Activated naive CD8-positive, alpha-beta T cell (primary cell): ENCODE results near the gene ADM.

Source experiments
- H3K27ac Mint-ChIP-seq: one replicate; pipeline ENCODE4 v1.8.0; 2021; ENCODE audit warnings: mixed read lengths
- H3K27me3 Mint-ChIP-seq: one replicate; pipeline ENCODE4 v1.8.0; 2021; ENCODE audit warnings: mixed read lengths
- H3K36me3 Mint-ChIP-seq: one replicate; pipeline ENCODE4 v1.8.0; 2021; ENCODE audit warnings: mixed read lengths
- H3K4me1 Mint-ChIP-seq: one replicate; pipeline ENCODE4 v1.8.0; 2021; ENCODE audit warnings: low read depth, mixed read lengths
- H3K4me3 Mint-ChIP-seq: one replicate; pipeline ENCODE4 v1.8.0; 2021; ENCODE audit warnings: mild to moderate bottlenecking, mixed read lengths
- H3K9me3 Mint-ChIP-seq: one replicate; pipeline ENCODE4 v1.8.0; 2021; ENCODE audit warnings: low read depth, mixed read lengths

ADM gene

DNA sequence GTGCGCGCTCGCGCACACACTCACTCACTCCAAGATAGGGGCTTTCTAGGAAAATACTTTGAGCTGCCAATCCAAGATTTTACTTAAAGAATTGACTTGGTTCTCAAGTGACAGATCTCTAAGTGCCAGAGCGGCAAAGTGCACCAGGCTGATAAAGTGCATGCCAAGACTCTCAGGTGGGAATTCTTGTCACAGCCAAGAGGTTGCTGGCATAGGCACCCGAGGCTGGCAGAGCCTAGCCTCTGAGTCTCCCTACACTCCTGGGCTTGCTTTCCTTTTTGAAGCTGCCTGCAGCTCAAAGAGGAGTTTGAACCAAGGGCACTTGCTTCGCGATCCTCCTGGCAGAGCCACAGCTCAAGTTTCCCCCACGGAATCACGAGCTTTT lies 2.5 kb upstream of the ADM start:
- Mint-ChIP-seq H3K9me3 (no peaks in the 10 kb centered on the region), H3K27me3 (peaks cover 10% of the 10 kb centered on the region), H3K27ac (peak overlapping the region; percentile 28), H3K4me3 (peak overlapping the region; percentile 96), H3K4me1 (peaks cover 52% of the 10 kb centered on the region), H3K36me3 (no peaks in the 10 kb centered on the region)

DNA sequence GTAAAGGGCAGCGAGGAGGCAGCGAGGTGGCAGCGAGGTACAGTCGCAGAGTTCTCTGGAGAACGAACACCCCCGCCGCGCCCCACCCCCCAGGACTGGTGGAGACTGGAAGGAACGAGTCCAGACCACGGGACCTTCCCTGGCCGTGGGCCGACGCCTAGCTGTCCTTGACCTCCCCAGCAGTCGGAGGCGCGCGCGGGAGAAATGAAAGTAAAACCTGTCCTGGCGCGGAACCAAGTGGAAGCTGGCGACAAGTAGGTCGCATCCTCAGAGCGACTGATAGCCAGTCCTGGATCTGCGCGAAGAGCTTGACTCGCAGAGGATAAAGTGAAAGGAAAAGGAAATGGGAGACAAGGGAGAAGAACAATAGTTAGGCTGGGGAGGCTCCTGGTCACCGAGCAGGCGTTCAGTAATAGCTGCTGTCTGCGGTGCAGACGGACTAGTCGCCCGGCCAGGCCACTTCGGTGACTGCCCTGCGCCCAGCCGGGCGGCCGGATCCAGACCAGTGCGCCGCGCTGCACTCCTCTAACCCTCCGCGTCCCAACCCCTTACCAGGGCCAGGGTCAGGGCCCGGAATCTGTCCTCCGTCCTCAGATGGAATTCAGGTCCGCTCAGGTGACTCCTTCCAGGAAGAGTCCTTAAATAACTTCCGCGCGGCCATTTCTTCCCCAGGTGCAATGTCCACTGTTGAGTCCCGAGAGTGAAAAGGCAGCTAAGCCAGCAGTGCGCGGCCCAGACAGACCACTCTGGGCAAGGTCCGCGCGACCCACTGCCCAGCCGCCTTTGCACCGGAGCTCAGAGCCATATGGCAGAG lies 1.9 kb upstream of the ADM start:
- Mint-ChIP-seq H3K36me3 (no peaks in the 10 kb centered on the region), H3K4me1 (peaks cover 50% of the 10 kb centered on the region), H3K27ac (peak overlapping the region; percentile 69), H3K9me3 (no peaks in the 10 kb centered on the region), H3K27me3 (peaks cover 10% of the 10 kb centered on the region), H3K4me3 (peak overlapping the region; percentile 96)

DNA sequence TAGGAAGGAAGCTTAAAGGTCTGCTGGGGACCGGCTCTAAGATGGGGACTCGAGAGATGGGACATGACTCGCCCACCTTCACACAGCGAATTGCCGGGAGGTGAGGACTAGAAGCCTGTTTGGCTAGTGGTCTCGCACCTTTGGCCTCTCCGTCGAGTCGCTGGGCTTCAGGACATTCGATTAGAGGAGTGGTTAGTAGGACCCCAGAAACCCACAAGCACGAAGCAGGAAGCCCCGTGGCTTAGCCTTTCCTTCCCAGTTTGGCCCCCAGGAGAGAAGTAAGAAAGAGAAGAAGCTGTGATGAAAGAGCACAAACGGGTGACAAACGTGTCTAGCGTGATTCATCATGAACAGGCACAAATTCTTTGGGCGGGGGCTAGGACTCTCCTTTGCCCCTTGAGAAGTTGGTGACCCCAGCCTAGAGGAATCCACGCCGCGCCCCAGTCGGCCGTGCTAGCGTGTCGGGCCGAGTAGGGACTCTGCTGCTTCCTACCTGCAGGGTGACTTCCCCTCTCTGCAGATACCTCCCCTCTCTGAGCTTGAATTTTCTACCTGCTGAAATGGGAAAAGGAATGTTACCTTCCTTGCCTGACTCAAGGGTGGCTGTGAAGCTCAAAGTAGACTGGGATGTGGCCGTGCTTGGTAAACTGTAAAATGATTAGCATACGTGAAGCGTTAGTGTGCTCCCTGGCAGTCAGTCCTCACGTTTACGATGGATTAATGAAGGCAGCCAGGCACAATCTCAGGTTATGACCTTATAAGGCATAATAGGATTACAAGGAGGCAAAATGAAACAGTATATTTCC lies 1.1 kb upstream of the ADM start:
- Mint-ChIP-seq H3K36me3 (no peaks in the 10 kb centered on the region), H3K4me3 (peak overlapping the region; percentile 96), H3K27me3 (peaks cover 10% of the 10 kb centered on the region), H3K9me3 (no peaks in the 10 kb centered on the region), H3K27ac (peak overlapping the region; percentile 66), H3K4me1 (peaks cover 50% of the 10 kb centered on the region)

DNA sequence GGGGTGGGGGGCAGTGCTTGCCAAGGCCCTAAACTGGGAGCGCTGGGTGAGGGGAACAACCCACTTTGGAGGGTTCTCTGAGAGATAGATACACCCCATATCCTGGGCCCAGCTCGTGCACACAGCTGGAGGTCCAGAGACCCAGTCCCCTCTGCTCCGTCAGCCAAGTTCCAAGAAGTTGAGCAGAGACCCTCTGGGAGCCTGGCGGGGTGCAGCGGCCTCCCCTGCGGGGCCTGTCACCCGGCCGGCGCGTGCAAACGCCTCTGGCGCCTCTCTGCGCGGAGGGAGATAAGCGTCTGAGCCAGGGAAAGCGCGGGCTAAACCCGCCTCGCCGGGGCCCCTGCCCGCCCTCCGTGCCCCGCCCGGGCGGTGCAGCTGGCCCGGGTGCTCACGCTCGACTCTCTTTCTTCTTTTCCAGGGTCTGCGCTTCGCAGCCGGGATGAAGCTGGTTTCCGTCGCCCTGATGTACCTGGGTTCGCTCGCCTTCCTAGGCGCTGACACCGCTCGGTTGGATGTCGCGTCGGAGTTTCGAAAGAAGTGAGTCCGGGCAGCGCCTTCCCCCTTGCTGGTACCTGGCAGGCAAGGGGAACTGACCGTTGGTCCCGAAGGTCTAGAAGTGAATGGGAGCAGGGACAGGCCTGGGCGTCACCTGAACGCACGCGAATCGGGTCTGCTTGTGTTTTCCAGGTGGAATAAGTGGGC lies 540 bp downstream of the ADM start:
- Mint-ChIP-seq H3K4me1 (peaks cover 43% of the 10 kb centered on the region), H3K27ac (no peak overlapping the region), H3K4me3 (peak overlapping the region; percentile 96), H3K27me3 (peaks cover 14% of the 10 kb centered on the region), H3K9me3 (no peaks in the 10 kb centered on the region), H3K36me3 (no peaks in the 10 kb centered on the region)

DNA sequence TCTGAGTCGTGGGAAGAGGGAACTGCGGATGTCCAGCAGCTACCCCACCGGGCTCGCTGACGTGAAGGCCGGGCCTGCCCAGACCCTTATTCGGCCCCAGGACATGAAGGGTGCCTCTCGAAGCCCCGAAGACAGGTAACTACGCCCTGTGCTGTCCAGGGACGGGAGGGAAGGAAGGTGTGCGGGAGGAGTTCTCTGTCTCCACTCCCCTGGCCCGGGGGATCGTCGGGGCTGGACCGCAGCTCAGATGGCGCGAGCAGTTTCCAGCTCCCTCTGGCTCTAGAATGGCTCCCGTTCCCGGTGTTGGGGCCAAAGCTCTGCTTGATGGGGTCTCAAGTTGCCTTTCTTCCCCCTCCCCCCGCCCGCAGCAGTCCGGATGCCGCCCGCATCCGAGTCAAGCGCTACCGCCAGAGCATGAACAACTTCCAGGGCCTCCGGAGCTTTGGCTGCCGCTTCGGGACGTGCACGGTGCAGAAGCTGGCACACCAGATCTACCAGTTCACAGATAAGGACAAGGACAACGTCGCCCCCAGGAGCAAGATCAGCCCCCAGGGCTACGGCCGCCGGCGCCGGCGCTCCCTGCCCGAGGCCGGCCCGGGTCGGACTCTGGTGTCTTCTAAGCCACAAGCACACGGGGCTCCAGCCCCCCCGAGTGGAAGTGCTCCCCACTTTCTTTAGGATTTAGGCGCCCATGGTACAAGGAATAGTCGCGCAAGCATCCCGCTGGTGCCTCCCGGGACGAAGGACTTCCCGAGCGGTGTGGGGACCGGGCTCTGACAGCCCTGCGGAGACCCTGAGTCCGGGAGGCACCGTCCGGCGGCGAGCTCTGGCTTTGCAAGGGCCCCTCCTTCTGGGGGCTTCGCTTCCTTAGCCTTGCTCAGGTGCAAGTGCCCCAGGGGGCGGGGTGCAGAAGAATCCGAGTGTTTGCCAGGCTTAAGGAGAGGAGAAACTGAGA lies 1.4 kb downstream of the ADM start:
- H3K27me3 Mint-ChIP-seq, result peaks cover 16% of the 10 kb centered on the region
- H3K9me3 Mint-ChIP-seq, result no peaks in the 10 kb centered on the region
- H3K4me1 Mint-ChIP-seq, result peaks cover 43% of the 10 kb centered on the region
- peak overlapping the region; percentile 85 for H3K4me3 Mint-ChIP-seq
- no peak overlapping the region for H3K27ac Mint-ChIP-seq
- no peaks in the 10 kb centered on the region for H3K36me3 Mint-ChIP-seq

DNA sequence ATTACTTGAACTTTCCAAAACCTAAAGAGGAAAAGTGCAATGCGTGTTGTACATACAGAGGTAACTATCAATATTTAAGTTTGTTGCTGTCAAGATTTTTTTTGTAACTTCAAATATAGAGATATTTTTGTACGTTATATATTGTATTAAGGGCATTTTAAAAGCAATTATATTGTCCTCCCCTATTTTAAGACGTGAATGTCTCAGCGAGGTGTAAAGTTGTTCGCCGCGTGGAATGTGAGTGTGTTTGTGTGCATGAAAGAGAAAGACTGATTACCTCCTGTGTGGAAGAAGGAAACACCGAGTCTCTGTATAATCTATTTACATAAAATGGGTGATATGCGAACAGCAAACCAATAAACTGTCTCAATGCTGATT lies 2.1 kb downstream of the ADM start:
- Mint-ChIP-seq H3K27me3 (peaks cover 18% of the 10 kb centered on the region), H3K9me3 (no peaks in the 10 kb centered on the region), H3K4me3 (peak overlapping the region; percentile 85), H3K27ac (peak overlapping the region; percentile 67), H3K4me1 (peaks cover 43% of the 10 kb centered on the region), H3K36me3 (no peaks in the 10 kb centered on the region)

DNA sequence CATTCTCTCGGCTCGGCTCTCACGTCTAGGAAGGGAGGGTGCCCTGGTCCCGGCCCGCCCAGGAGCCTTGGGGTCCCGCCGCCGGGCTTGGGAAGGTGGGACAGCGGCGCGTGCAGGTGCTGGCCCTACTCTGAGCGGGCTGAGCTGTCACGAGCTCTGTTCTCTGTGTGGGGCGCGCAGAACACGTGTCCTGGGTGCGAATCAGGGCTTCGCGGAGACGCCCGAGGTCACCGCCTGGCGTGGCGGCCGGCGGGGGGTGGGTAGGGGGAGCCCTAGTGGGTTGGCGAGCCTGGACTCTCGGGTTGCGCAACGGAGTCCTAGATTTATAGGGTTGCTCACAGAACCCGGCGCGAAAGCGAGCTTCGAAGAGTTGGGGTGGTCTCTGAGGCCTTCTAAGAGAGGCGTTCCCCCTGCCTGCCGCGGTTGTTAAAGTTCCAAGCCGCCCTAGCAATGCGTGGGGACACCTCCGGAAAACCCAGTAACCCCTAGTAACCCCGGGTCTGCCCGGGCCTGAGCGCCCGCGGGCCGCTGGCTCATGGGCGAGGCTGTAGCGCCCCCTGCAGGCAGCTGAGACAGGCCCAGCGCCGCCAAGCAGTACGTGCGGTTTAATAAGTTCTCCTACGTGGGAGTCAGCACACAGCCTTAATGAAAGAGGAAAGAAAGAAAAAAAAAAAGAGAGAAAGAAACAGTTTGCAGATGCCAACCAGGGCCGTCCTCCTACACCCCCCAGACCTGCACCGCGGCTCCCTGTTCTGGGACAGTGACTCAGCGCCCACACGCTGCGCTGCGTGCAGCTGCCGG lies 2.7 kb downstream of the ADM start:
- no peaks in the 10 kb centered on the region for H3K9me3 Mint-ChIP-seq
- H3K4me1 Mint-ChIP-seq, result peaks cover 41% of the 10 kb centered on the region
- peaks cover 18% of the 10 kb centered on the region for H3K27me3 Mint-ChIP-seq
- H3K27ac Mint-ChIP-seq, result peak overlapping the region; percentile 67
- H3K36me3 Mint-ChIP-seq, result no peaks in the 10 kb centered on the region
- H3K4me3 Mint-ChIP-seq, result peak overlapping the region; percentile 85

DNA sequence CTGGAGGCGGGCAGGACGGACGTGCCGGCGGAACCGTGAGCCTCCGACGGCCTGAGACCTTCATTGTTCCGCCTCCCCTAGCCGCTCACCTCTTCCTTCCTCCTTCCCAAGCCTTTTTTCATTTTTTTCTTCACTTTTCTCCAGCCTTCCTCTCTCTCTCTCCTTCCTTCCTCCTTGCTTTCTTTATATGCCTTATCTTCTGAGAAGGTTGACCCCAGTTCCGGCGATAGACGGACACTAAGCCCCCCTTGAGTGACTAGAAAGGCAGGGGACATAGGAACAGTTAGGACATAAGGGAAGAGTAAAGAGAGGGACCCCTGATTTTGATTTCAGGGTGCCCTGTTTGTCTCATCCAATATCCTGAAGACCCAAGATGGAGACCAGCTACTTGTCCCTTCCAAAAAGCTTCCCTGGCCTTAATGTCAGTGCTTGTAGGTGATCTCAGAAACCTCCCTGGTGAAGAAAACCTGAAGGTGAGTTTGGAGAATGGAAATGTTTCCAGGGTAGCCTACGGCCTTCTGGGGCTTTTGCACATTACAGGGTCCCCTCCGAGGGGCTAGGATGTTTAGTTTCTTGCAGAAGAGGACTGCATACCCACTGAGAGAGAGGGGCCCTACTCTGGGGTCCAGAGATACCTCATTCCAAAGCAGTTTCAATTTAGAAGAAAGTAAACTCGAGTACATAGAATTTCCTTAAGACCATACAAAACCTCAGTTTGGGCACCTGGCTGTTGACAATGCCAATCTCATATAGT lies 3.5 kb downstream of the ADM start:
- peaks cover 34% of the 10 kb centered on the region for H3K4me1 Mint-ChIP-seq
- H3K4me3 Mint-ChIP-seq, result peak overlapping the region; percentile 85
- H3K27me3 Mint-ChIP-seq, result peaks cover 18% of the 10 kb centered on the region
- H3K27ac Mint-ChIP-seq, result peak overlapping the region; percentile 28
- no peaks in the 10 kb centered on the region for H3K9me3 Mint-ChIP-seq
- H3K36me3 Mint-ChIP-seq, result no peaks in the 10 kb centered on the region

DNA sequence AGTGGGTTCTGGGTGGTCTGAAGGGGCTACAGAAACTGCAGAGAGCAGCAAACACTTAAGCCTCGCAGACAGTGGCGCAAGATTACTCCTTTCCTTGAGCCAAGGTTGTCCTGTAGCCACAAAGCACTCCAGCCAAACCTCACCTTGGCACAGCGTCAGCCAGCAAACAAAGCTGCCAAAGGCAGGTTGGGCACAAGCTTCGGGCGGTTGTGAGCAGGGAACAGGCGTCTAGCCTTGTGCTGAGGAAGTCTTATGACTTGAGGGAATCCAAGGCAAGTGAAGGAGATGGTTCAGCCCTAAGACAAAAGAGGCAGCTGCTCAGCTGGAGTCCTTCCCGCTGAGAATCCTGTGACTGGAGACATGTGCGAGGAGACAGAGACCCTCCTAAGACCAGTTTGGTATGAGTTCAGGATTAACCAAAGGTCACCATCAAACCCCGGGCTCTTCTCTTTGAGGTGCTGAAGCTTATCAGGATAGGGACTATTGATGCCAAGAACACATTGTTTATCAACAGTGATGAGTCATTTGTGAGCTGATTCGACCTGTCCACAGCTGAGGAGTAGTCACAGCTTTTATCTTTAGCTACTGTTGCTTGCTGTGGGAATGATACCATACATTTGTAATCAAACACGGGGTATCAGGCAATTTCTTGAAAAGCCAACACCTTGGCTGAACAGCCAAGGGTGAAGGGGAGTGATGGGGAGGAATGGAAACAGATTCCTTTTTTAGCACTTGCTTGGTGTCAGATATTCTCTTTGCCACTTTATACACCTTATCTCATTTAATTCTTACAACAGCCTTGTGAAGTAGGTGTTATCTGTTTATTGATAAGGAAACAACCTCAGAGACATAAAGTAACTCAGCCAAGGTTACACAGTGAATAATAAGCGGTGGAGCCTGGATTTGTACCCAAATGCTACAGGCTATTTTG lies 4.6 kb downstream of the ADM start:
- no peaks in the 10 kb centered on the region for H3K36me3 Mint-ChIP-seq
- no peak overlapping the region for H3K4me3 Mint-ChIP-seq
- H3K27ac Mint-ChIP-seq, result no peak overlapping the region
- peaks cover 25% of the 10 kb centered on the region for H3K4me1 Mint-ChIP-seq
- no peaks in the 10 kb centered on the region for H3K9me3 Mint-ChIP-seq
- peaks cover 19% of the 10 kb centered on the region for H3K27me3 Mint-ChIP-seq

DNA sequence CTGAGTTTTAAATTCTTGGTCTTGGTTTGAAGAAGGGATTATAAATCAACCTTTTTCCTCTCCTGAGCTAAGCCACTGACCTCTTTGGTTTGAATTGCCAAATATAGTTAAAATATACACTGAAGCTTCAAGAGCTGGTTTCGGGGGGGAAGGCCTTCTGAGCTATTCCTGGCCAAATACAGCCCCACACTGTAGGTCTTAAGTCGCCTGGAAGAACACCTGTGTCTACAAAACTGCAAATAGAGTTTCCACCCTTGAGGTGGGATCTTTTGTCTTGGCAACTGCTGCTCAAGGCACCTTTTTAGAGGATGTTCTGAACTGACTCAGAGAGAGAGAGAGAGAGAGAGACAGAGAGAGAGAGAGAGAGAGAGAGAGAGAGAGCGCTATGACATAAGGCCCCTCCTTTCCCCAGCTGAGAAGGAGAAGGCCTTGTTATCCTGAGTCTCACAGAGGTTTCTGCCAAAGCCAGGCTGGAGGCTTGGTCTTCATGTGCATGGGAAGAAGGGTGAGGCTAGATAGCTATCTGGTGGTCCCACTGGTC lies 5.5 kb downstream of the ADM start:
- Mint-ChIP-seq H3K27ac (no peak overlapping the region), H3K9me3 (no peaks in the 10 kb centered on the region), H3K36me3 (no peaks in the 10 kb centered on the region), H3K27me3 (peaks cover 21% of the 10 kb centered on the region), H3K4me1 (peaks cover 22% of the 10 kb centered on the region), H3K4me3 (no peak overlapping the region)

DNA sequence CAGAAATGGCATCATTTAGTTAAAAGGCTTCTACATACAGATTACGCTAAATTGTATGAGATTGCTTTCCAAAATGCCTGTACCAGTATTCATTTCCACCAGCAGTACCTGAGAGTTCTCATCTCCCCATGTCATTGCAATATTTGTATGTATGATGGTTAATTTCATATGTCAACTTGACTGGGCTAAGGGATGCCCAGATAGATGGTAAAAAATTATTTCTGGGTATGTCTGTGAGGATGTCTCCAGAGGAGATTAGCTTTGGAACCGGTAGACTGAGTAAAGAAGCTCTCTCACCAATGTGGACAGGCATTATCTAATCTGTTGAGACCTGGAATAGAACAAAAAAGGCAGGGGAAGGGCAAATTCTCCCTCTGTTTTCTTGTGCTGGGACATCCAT lies 6.9 kb downstream of the ADM start:
- no peaks in the 10 kb centered on the region for H3K9me3 Mint-ChIP-seq
- no peak overlapping the region for H3K4me3 Mint-ChIP-seq
- peaks cover 11% of the 10 kb centered on the region for H3K4me1 Mint-ChIP-seq
- no peaks in the 10 kb centered on the region for H3K36me3 Mint-ChIP-seq
- H3K27me3 Mint-ChIP-seq, result peaks cover 18% of the 10 kb centered on the region
- no peak overlapping the region for H3K27ac Mint-ChIP-seq
